Inferior parietal cortex (tissue), 1 donor: ENCODE data around the gene ZBTB38.

Source experiments
- DNase-seq: peaks from one replicate; pipeline ENCODE4 v3.0.0-alpha.2; 2016; ENCODE audit errors: extremely low spot score

ZBTB38 gene

GRCh38 chr3:141386611-141387111, 18.4 kb downstream of the ZBTB38 start:
- DNase-seq: peak; percentile 74

- peak; percentile 56 for DNase-seq
Measured at GRCh38 chr3:141387516-141387915, 19.2 kb downstream of the ZBTB38 start.

GRCh38 chr3:141388395-141388794, 20.1 kb downstream of the ZBTB38 start:
- no peak for DNase-seq

- DNase-seq: peak; percentile 55
Measured at GRCh38 chr3:141388823-141389621, 20.7 kb downstream of the ZBTB38 start.

- no peak for DNase-seq
Measured at GRCh38 chr3:141389703-141390102, 21.4 kb downstream of the ZBTB38 start.

- DNase-seq: no peak
Measured at GRCh38 chr3:141390747-141391146, 22.4 kb downstream of the ZBTB38 start.

GRCh38 chr3:141391298-141391990, 23.1 kb downstream of the ZBTB38 start:
- no peak for DNase-seq

GRCh38 chr3:141391991-141392316, 23.6 kb downstream of the ZBTB38 start:
- DNase-seq: no peak

GRCh38 chr3:141392416-141392815, 24.1 kb downstream of the ZBTB38 start:
- DNase-seq: peak; percentile 11

- DNase-seq: peak; percentile 20
Measured at GRCh38 chr3:141392897-141393734, 24.8 kb downstream of the ZBTB38 start.

GRCh38 chr3:141393735-141394076, 25.4 kb downstream of the ZBTB38 start:
- no peak for DNase-seq

GRCh38 chr3:141394560-141394959, 26.3 kb downstream of the ZBTB38 start:
- no peak for DNase-seq

- DNase-seq: no peak
Measured at GRCh38 chr3:141395005-141395589, 26.8 kb downstream of the ZBTB38 start.

- DNase-seq: no peak
Measured at GRCh38 chr3:141397996-141398395, 29.7 kb downstream of the ZBTB38 start.

GRCh38 chr3:141399200-141399599, 30.9 kb downstream of the ZBTB38 start:
- no peak for DNase-seq

GRCh38 chr3:141400073-141400971, 32.0 kb downstream of the ZBTB38 start:
- DNase-seq: peak; percentile 24

GRCh38 chr3:141401095-141401494, 32.8 kb downstream of the ZBTB38 start:
- DNase-seq: no peak

GRCh38 chr3:141401573-141402475, 33.5 kb downstream of the ZBTB38 start:
- peak; percentile 60 for DNase-seq

GRCh38 chr3:141402476-141403171, 34.3 kb downstream of the ZBTB38 start:
- peak; percentile 49 for DNase-seq
